Measurements from ENCODE around the gene UGGT2. TPM values are rescaled to one million over a fixed set of nuclear protein-coding genes. Genes with fewer than 3 reads are reported as not detected.

Gene UGGT2
- total and polyA plus RNA-seq, 9 of the 15 experiments (the other 6 are each of a cell fraction or from before 2014, with no cell fraction given) = 3.5 to 24.5 (median 18.3) TPM

- no TSS peak for BruUV-seq (replicated peaks)
- in situ Hi-C loops (cut with MboI) (no loop called here), intact Hi-C loops (cut with micrococcal nuclease) (loop anchor here (5.0 kb wide), 1 partner anchor 54 kb away; no protein-coding TSS in a partner anchor)
- H3K4me2 ChIP-seq (ENCODE audit: insufficient read depth, low read length) = no peak overlapping the region
- no peaks in the 10 kb centered on the region for H3K9me3 ChIP-seq (replicated peaks; ENCODE audit: control insufficient read depth, insufficient read depth, low read depth, low read length)
- H4K20me1 ChIP-seq (replicated peaks; ENCODE audit: control insufficient read depth, insufficient read depth, low read length) = no peaks in the 10 kb centered on the region
- ATAC-seq (peak; percentile 45), DNase-seq (ENCODE audit: extremely low read depth in 1 of 4, low spot score in 3 of 4) (peak in 2 of 4 experiments; percentile 8 to 21), FAIRE-seq (peak; percentile 15)
- no peaks in the 10 kb centered on the region for H3K9me1 ChIP-seq (ENCODE audit: control insufficient read depth, insufficient read depth, low read length)
- no peaks in the 10 kb centered on the region for H3K4me1 ChIP-seq (replicated peaks in 1 of 2; ENCODE audit: control insufficient read depth in 2 of 2, insufficient read depth in 2 of 2, low read length in 2 of 2)
- no peak overlapping the region for H3K9ac ChIP-seq (ENCODE audit: insufficient read depth in 1 of 2, low read depth in 2 of 2, low read length in 2 of 2)
- H3K27ac ChIP-seq (ENCODE audit: extremely low read depth, low read depth, low read length) = no peak overlapping the region
- H3K4me3 ChIP-seq = no peak overlapping the region
- peak in 1 of 2 experiments; percentile 28; a peak in 2 of 4 replicates for TF ChIP-seq RAD21 (CRISPR knock-in tag; conservative IDR thresholded peaks at IDR 0.05 in 1 of 2, IDR thresholded peaks at IDR 0.05 in 1 of 2)
- TF ChIP-seq PCBP1 (IDR thresholded peaks at IDR 0.05; ENCODE audit: low read depth, low read length, poor library complexity, severe bottlenecking) = no peak
- TF ChIP-seq ARNT (IDR thresholded peaks at IDR 0.05) = no peak
- TF ChIP-seq, protein P1, sequence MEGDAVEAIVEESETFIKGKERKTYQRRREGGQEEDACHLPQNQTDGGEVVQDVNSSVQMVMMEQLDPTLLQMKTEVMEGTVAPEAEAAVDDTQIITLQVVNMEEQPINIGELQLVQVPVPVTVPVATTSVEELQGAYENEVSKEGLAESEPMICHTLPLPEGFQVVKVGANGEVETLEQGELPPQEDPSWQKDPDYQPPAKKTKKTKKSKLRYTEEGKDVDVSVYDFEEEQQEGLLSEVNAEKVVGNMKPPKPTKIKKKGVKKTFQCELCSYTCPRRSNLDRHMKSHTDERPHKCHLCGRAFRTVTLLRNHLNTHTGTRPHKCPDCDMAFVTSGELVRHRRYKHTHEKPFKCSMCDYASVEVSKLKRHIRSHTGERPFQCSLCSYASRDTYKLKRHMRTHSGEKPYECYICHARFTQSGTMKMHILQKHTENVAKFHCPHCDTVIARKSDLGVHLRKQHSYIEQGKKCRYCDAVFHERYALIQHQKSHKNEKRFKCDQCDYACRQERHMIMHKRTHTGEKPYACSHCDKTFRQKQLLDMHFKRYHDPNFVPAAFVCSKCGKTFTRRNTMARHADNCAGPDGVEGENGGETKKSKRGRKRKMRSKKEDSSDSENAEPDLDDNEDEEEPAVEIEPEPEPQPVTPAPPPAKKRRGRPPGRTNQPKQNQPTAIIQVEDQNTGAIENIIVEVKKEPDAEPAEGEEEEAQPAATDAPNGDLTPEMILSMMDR (IDR thresholded peaks at IDR 0.05 in 2 of 3, conservative IDR thresholded peaks at IDR 0.05 in 1 of 3; ENCODE audit: insufficient read depth in 2 of 3, low read depth in 1 of 3, low read length in 3 of 3) = peak; percentile 9 to 55 (median 43); a peak in 4 of 6 replicates
- TF ChIP-seq ETS1 (conservative IDR thresholded peaks at IDR 0.05; ENCODE audit: control insufficient read depth, low read depth, low read length) = no peak
- H3K27me3 ChIP-seq (ENCODE audit: control insufficient read depth in 2 of 2, insufficient read depth in 2 of 2, low read length in 2 of 2) = no peaks in the 10 kb centered on the region; a peak in 2 of 5 replicates
- 2% methylated on average over 3 of the region's 3 CpGs for WGBS (ENCODE audit: insufficient coverage, low coverage, missing lambda C conversion rate)
- CTCF ChIA-PET (ENCODE audit: low intra/inter-chr PET ratio) = interaction anchor here (0.9 kb wide), 1 partner anchor 56 kb away, joined by 4 read pairs; no protein-coding TSS in a partner anchor
- no peaks in the 10 kb centered on the region for H3K79me2 ChIP-seq (ENCODE audit: control insufficient read depth, insufficient read depth, low read length)
- H2AFZ ChIP-seq (ENCODE audit: low read depth, low read length) = no peak overlapping the region
- POLR2A ChIA-PET = no interaction called here
- H3K36me3 ChIP-seq (ENCODE audit: control insufficient read depth, insufficient read depth, low read length) = no peaks in the 10 kb centered on the region
These were observed 22.8 kb upstream of the UGGT2 start for GRCh38 chr13:96075953-96076543.
